Measurements from ENCODE around the gene SIRPB1.
"Not testable (repeated sequence)": the region's sequence is repeated elsewhere in the genome, so short reads cannot be mapped to it uniquely, and the experiment has no call there.

SIRPB1 gene

GRCh38 chr20:1619861-1620444 lies at the start of gene SIRPB1:
TSS of gene SIRPB1 (minus strand) at chr20:1620009. CDS start at chr20:1619944, 65 bp downstream.
- DNase-seq = no peak

DNA sequence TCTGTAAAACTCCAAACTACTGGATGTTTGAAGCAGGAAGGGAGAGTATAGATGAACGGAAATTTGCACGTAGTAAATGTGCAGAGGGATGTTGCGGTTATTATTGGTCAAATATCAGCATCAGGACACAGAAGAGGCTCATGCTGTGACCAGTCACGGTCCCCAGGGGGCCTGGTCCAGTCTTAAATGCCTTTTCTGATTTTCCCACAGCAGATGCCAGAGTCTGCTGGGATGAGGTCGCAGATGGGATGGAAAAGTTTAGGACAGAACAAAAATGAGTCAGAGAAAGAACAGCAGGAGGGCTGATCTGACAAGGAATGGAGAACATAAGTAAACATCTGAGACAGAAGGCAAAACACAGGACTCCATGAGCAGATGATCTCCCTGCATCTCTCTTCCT lies 49.5 kb upstream of the SIRPB1 start:
- DNase-seq = no peak

DNA sequence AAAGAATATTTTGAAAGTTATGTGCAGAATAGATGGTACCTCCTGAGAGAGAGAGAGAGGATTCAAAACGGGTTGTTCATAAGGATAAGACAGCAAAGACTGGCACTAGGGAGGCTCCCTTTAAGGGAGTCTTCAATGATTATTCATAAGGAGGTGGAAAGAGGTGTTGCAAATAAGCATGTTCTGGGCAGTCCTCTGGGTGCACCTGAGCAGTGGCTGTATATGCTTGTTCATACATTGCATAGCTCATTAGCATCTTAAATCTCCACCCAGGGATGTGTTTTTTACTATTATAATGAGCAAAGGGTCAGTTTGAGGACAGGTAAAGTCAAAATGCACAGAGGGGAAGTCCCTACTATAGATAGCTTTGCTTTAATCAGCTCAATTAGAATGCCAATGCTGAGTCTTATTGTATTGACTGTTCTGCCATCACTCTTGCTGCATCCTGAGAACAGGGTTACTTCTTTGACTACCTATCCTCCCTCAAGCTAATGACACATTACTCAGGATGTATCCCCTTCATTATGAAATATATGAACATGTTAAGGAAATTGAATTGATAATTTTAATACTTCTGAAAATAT lies 47.8 kb upstream of the SIRPB1 start:
- no peak for DNase-seq

- DNase-seq = no peak
Measured at GRCh38 chr20:1666802-1667201, 47.0 kb upstream of the SIRPB1 start.

GRCh38 chr20:1665345-1665744 lies 45.5 kb upstream of the SIRPB1 start:
- no peak for DNase-seq

DNA sequence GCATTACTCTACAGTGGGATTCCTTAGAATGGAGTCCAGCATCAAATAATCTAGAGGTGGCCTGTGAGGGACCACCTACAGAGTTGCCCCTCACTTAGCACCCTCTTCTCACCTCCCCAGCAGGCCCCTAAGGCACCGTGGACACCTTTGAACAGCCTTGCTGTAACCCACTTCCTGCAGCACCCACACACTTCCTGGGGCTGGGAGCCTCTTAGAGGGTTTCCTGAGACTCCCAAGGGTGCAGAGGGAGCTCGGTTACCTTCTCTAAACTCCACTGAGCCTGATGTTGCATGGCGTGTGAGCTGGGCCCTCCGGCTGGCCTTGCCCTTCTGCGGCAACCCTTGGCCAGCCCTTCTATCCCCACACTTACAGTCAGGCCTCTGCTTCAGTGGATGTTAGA lies 45.1 kb upstream of the SIRPB1 start:
- no peak for DNase-seq

- DNase-seq = no peak
Measured at GRCh38 chr20:1663917-1664316, 44.1 kb upstream of the SIRPB1 start.

- no peak for DNase-seq
Measured at GRCh38 chr20:1661542-1662299, 41.9 kb upstream of the SIRPB1 start.

GRCh38 chr20:1660246-1660645 lies 40.4 kb upstream of the SIRPB1 start:
- DNase-seq = no peak

- DNase-seq = no peak
Measured at GRCh38 chr20:1657556-1658334, 37.9 kb upstream of the SIRPB1 start, which contains the start of gene SIRPG. TSS of gene SIRPG (minus strand) at chr20:1657779. CDS start at chr20:1657714, 65 bp downstream.

GRCh38 chr20:1656844-1657243 lies 37.0 kb upstream of the SIRPB1 start:
- DNase-seq = no peak

GRCh38 chr20:1654996-1655395 lies 35.2 kb upstream of the SIRPB1 start:
- DNase-seq = no peak

DNA sequence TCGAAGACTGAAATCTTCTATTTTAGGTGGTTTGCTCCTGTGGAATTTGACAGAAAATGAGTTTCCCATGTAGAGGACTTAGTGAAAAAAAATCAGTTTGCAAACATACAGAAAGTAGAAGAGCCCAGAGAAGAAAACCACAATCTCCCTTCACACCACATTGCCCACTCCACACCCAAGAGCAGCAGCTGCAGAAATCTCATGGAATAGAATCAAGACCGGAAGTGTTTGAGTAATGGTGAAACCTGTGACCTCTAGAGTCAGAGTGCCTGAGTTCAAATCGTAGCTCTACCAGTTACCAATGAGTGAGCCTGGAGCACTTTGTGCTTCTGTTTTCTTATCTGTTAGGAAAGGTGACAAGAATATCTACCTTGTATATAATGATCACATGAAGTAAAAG lies 33.2 kb upstream of the SIRPB1 start:
- DNase-seq = no peak

DNA sequence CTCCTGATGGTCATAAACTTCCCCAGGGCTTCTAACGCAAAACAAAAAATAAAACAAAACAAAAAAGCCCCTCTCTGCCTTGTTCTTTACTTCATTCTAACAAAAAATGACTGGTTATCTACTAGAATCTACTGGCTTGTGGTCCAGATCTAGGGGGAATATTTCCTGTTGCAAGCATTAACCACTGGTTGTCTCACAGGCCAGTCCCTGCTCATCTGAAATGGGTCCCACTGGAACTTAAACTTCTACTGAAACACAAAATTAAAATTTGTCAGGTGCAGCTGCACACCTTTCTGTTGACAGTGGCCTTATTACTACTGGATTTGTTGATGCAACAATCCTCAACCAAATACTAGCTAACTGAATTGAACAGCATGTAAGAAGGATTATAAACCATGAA lies 32.3 kb upstream of the SIRPB1 start:
- no peak for DNase-seq

DNA sequence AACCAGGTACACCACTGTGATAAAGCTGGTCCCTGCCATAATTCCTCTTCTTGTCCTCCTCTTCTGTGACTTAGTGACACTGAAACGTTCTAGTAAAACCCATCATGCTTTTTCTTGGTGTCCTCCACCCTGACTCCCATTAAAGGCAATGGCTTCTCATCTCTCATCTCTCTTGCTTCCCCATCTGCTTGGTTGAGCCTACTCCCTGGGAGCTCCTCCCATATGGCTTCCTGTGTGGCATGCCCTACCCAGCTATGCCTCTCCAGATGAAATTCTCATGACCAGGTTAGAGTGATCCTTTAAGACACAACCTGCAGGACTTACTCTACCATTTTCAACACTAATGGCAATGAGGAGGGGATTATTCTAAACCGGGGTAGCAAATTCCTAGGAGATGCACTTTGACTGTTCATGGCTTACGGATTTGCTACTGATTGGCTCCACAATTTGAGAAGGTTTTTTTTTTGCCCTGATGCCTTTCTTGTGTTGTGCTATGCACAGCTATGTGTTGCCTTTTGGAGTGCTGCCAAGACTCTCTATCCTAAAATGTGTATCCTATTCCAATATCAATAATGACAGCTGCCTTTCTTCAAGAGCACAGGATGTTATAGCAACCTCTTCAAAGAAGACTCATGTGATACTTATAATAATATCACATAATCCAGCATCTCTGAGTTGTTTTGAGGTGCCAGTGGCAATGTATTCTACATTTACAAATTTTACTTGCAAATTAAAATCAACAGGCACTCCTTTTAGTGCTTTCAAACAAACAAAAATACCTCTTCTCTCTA lies 31.7 kb upstream of the SIRPB1 start:
- no peak for DNase-seq

DNA sequence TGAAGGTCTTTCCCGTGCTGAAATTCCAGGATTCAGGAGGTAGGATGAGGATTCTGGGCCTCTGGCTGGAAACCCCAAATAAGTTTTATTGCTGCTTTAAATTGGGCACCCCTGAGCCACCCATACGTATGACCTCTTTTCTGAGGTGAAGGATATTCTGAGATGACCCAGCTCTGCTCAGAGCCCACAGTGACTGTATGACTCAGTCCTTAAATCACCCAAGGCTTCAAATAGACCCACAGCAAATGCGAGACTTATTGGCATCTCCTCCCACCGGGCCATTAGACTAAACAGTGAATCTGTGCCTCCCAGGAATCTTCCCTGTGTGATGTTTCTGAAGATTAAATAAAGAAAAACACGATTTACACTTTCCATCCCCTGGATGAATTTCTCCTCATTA lies 28.3 kb upstream of the SIRPB1 start:
- no peak for DNase-seq

- DNase-seq = no peak
Measured at GRCh38 chr20:1646975-1647431, 27.2 kb upstream of the SIRPB1 start.

GRCh38 chr20:1644101-1644962 lies 24.5 kb upstream of the SIRPB1 start:
- no peak for DNase-seq

GRCh38 chr20:1638643-1639042 lies 18.8 kb upstream of the SIRPB1 start:
- not testable (repeated sequence) for DNase-seq

GRCh38 chr20:1637755-1638154 lies 17.9 kb upstream of the SIRPB1 start:
- DNase-seq = peak; percentile 42

DNA sequence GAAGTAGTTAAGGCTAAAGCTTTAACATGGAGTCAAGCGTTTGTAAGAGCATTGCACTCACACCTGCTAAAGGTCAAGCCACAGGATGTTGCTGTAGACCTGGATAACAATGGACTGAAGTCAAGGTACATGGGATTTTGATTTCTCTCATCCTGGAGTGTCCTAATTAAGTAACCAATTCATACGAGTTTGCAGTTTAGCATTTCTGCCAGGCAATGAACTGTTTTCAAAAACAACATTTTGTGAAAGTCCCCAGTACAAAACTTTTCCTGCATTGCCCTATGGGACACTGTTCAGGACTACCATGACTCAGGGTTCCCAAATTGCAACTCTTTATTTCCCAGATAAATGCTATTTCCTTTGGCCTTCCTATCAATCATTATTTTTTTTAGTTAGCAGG lies 17.4 kb upstream of the SIRPB1 start:
- peak; percentile 33 for DNase-seq

DNA sequence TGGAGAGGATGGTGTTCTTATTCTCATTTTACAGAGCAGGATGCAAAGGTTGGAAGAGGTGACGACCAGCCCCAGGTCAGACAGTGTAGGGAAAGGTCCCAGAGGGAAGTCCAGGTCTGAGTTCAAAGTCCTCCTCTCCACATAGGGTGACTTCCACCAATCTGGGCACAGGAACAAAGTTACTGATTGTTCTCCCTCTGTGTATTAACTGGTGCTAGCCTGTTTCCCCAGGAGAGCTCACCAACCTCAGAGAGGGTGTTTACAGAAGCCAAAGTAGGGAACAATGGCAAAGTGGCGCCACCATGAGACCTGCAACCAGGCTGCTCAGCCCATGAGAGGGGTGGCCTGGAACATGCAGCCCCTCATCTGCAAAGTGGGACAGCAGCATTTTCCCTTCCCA lies 16.8 kb upstream of the SIRPB1 start:
- no peak for DNase-seq
